HCT116 (cell line): ENCODE data around the gene ADGRB3. TPM values are rescaled to one million over a fixed set of nuclear protein-coding genes. Genes with fewer than 3 reads are reported as not detected.

Experiments used
- ATAC-seq: fragments of 200-7000 bp; cut with Tn5 transposase; 2 replicates; pipeline ENCODE4 v1.9.1; 2020; ENCODE audit warnings: mild to moderate bottlenecking, moderate library complexity
- BruUV-seq: library from RNA; stranded (reverse); fragments of 400-500 nt; replicated peaks from 2 replicates; lab custom pipeline; 2021; lab: Mats Ljungman, UMichigan
- CTCF ChIA-PET: fragments of 300-600 bp; sonication (Branson Sonifier 250); formaldehyde crosslinking; loops from one replicate; lab custom pipeline; 2021; ENCODE audit warnings: antibody characterized with exemption; lab: Charles Lee
- POLR2A ChIA-PET: fragments of 300-600, 350-600 bp; sonication (Branson Sonifier 250); formaldehyde crosslinking; loops from one replicate; lab custom pipeline; 2021; ENCODE audit warnings: antibody characterized with exemption; lab: Charles Lee
- RAD21 ChIA-PET, 2 experiments: fragments of 300-600 bp; sonication (Branson Sonifier 250); formaldehyde crosslinking; loops; one replicate each; lab custom pipeline; 2023; ENCODE audit warnings: low total read pairs in 2 of 2; ENCODE audit not compliant: uncharacterized antibody in 2 of 2, unreplicated experiment in 2 of 2, low non-redundant PET in 1 of 2; lab: Charles Lee
- DNase-seq: peaks from one replicate; pipeline ENCODE4 v3.0.0-alpha.2; 2010; ENCODE audit warnings: low read depth, low spot score
- H2AFZ ChIP-seq: fragments of 200-600 bp; shearing (Covaris generic), sonication (generic); 2 replicates; pipeline ENCODE4 v1.6.1; 2017; ENCODE audit warnings: low read depth, mixed run types, mixed read lengths, antibody characterized with exemption, low read length; ENCODE audit not compliant: poor library complexity, severe bottlenecking
- H3K27ac ChIP-seq: 2 replicates; pipeline ENCODE4 v1.5.1; 2012; ENCODE audit warnings: low read depth, low read length
- H3K27me3 ChIP-seq: fragments of 200-600 bp; sonication (generic); 2 replicates; pipeline ENCODE4 v1.6.1; 2016; ENCODE audit warnings: mixed run types, low read length, mixed read lengths; ENCODE audit not compliant: insufficient read depth
- H3K36me3 ChIP-seq, 2 experiments: fragments of 200-500 bp in 1 of 2; fragments of 200-600 bp in 1 of 2; sonication (Bioruptor generic) in 1 of 2; sonication (generic) in 1 of 2; 2 replicates each; pipeline versions ENCODE4 v1.5.1 to v1.6.1; 2014 to 2016; ENCODE audit warnings: low read length in 2 of 2, inconsistent platforms in 1 of 2, mixed read lengths in 1 of 2, mixed run types in 1 of 2; ENCODE audit not compliant: insufficient read depth in 2 of 2, control insufficient read depth in 1 of 2
- H3K4me1 ChIP-seq, 2 experiments: fragments of 200-600 bp in 1 of 2; sonication (generic) in 1 of 2; 2 replicates each; pipeline versions ENCODE4 v1.5.1 to v1.6.1; 2012 to 2017; ENCODE audit warnings: low read length in 2 of 2, inconsistent platforms in 1 of 2, mild to moderate bottlenecking in 1 of 2, mixed read lengths in 1 of 2, mixed run types in 1 of 2, moderate library complexity in 1 of 2; ENCODE audit not compliant: insufficient read depth in 2 of 2, control insufficient read depth in 1 of 2
- H3K4me2 ChIP-seq: fragments of 200-600 bp; sonication (generic); 2 replicates; pipeline ENCODE4 v1.6.1; 2017; ENCODE audit warnings: mixed run types, low read length, mixed read lengths
- H3K4me3 ChIP-seq, 2 experiments: fragments of 200-600 bp in 1 of 2; sonication (generic) in 1 of 2; replicated peaks in 1 of 2; 2 replicates each; pipeline ENCODE4 v1.5.1; 2011 to 2016; ENCODE audit warnings: low read length in 2 of 2, control low read depth in 1 of 2, low read depth in 1 of 2, mild to moderate bottlenecking in 1 of 2, mixed read lengths in 1 of 2, mixed run types in 1 of 2
- H3K79me2 ChIP-seq: fragments of 200-600 bp; sonication (generic); 2 replicates; pipeline ENCODE4 v1.6.1; 2017; ENCODE audit warnings: mild to moderate bottlenecking, mixed run types, low read length, moderate library complexity, mixed read lengths; ENCODE audit not compliant: insufficient read depth
- H3K9ac ChIP-seq: fragments of 200-600 bp; sonication (generic); 2 replicates; pipeline ENCODE4 v1.6.1; 2016; ENCODE audit warnings: low read length, mixed read lengths
- H3K9me2 ChIP-seq: fragments of 200-600 bp; sonication (generic), shearing (Covaris generic); 2 replicates; pipeline ENCODE4 v1.6.1; 2017; ENCODE audit warnings: mixed run types, mild to moderate bottlenecking, moderate library complexity; ENCODE audit not compliant: insufficient read depth
- H3K9me3 ChIP-seq, 2 experiments: fragments of 200-500 bp in 1 of 2; fragments of 200-600 bp in 1 of 2; sonication (Bioruptor generic) in 1 of 2; sonication (generic) in 1 of 2; 2 replicates each; pipeline ENCODE4 v1.6.1; 2014 to 2017; ENCODE audit warnings: low read length in 2 of 2, mixed read lengths in 2 of 2, inconsistent platforms in 1 of 2, low read depth in 1 of 2, mild to moderate bottlenecking in 1 of 2, mixed run types in 1 of 2, moderate library complexity in 1 of 2; ENCODE audit not compliant: control insufficient read depth in 1 of 2, insufficient read depth in 1 of 2
- H4K20me1 ChIP-seq: fragments of 200-600 bp; sonication (generic), shearing (Covaris generic); 2 replicates; pipeline ENCODE4 v1.6.1; 2017; ENCODE audit warnings: mixed run types, mild to moderate bottlenecking, moderate library complexity; ENCODE audit not compliant: insufficient read depth
- CBX3 ChIP-seq: IDR thresholded peaks from 2 replicates; pipeline ENCODE4 v1.6.1; 2012; ENCODE audit warnings: low read depth
- CEBPB ChIP-seq: IDR thresholded peaks from 2 replicates; pipeline ENCODE4 v1.6.1; 2012; ENCODE audit warnings: low read depth
- EGR1 ChIP-seq: IDR thresholded peaks from 2 replicates; pipeline ENCODE4 v1.6.1; 2012; ENCODE audit warnings: low read depth
- ELF1 ChIP-seq: IDR thresholded peaks from 2 replicates; pipeline ENCODE4 v1.6.1; 2012; ENCODE audit warnings: low read depth, borderline replicate concordance
- EZH2 ChIP-seq: fragments of 200-600 bp; sonication (generic); IDR thresholded peaks from 2 replicates; pipeline ENCODE4 v1.6.1; 2017; ENCODE audit warnings: antibody characterized with exemption, mixed run types
- EZH2phosphoT487 ChIP-seq: fragments of 200-600 bp; IDR thresholded peaks from 2 replicates; pipeline ENCODE4 v1.6.1; 2018; ENCODE audit warnings: antibody characterized with exemption, borderline replicate concordance
- POLR2AphosphoS5 ChIP-seq: IDR thresholded peaks from 2 replicates; pipeline ENCODE4 v1.6.1; 2011; ENCODE audit warnings: mild to moderate bottlenecking, low read depth, low read length, moderate library complexity
- RAD21 ChIP-seq: IDR thresholded peaks from 2 replicates; pipeline ENCODE4 v1.6.1; 2012; ENCODE audit warnings: low read depth, mild to moderate bottlenecking
- SIN3A ChIP-seq: IDR thresholded peaks from 2 replicates; pipeline ENCODE4 v1.6.1; 2012; ENCODE audit warnings: low read depth
- SP1 ChIP-seq: IDR thresholded peaks from 2 replicates; pipeline ENCODE4 v1.6.1; 2012; ENCODE audit warnings: low read depth
- SRF ChIP-seq: IDR thresholded peaks from 2 replicates; pipeline ENCODE4 v1.6.1; 2012; ENCODE audit warnings: low read depth
- TCF7L2 ChIP-seq: IDR thresholded peaks from 2 replicates; pipeline ENCODE4 v1.7.0; 2011; ENCODE audit warnings: borderline replicate concordance, inconsistent platforms; ENCODE audit not compliant: insufficient read depth, insufficient read length; ENCODE audit errors: extremely low read depth
- YY1 ChIP-seq: IDR thresholded peaks from 2 replicates; pipeline ENCODE4 v1.6.1; 2011; ENCODE audit warnings: low read length, low read depth, moderate library complexity, mild to moderate bottlenecking; ENCODE audit not compliant: insufficient replicate concordance; ENCODE audit errors: extremely low read depth
- ZNF274 ChIP-seq: fragments of 200-500 bp; sonication (Bioruptor generic); IDR thresholded peaks from 2 replicates; pipeline ENCODE4 v1.6.1; 2014; ENCODE audit warnings: mild to moderate bottlenecking, low read depth, low read length, inconsistent platforms
- intact Hi-C: fragments of 100-400 bp; cut with micrococcal nuclease; formaldehyde crosslinking; loops from 2 replicates; pipeline ENCODE4 v1.10.0; 2022
- total RNA-seq: library from RNA; stranded (reverse); gene quantifications from one replicate; pipeline ENCODE4 v1.2.1, GENCODE V29; 2021; ENCODE audit not compliant: unreplicated experiment
- TF ChIP-seq, protein P1 (sequence below): IDR thresholded peaks from 2 replicates; pipeline ENCODE4 v1.6.1; 2012
- TF ChIP-seq, protein P2 (sequence below): IDR thresholded peaks from 2 replicates; pipeline ENCODE4 v1.6.1; 2012; ENCODE audit warnings: low read depth
- TF ChIP-seq, protein P3 (sequence below), 3 experiments: fragments of 200-600 bp in 1 of 3; sonication (generic) in 1 of 3; IDR thresholded peaks in 2 of 3; conservative IDR thresholded peaks in 1 of 3; 2 replicates each; pipeline ENCODE4 v1.5.1; 2012 to 2017; ENCODE audit warnings: low read depth in 2 of 3, low read length in 2 of 3, antibody characterized with exemption in 1 of 3, borderline replicate concordance in 1 of 3, control low read depth in 1 of 3, mild to moderate bottlenecking in 1 of 3, mixed read lengths in 1 of 3, mixed run types in 1 of 3, moderate library complexity in 1 of 3; ENCODE audit not compliant: insufficient read depth in 1 of 3
- TF ChIP-seq, protein P4 (sequence below): IDR thresholded peaks from 2 replicates; pipeline ENCODE4 v1.6.1; 2012

ADGRB3 gene
- total RNA-seq, 1 experiment from 2014 or later = not detected

DNA sequence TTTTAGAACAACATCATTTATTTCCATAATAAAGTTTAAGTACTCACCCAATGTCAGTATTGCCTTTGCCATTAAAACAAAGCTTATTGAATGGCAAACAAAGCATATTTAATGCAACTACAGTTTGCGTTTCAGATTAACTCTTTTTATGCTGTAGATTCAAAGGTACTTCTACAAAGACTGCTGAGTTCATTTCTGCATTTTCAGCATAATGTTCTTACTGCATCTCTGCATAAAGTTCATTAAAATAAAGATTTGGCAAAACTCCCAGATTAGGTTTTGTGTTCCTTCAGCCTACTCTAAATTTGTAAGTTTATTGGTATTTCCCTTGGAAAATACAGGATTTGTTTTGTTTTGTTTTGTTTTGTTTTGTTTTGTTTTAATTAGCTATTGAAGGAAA lies 359.4 kb downstream of the ADGRB3 start:
- Histone ChIP-seq H3K4me1 (no peaks in the 10 kb centered on the region), H4K20me1 (no peaks in the 10 kb centered on the region), H3K9me2 (no peaks in the 10 kb centered on the region), H3K4me3 (no peak overlapping the region), H3K9ac (no peak overlapping the region), H3K36me3 (no peaks in the 10 kb centered on the region), H3K4me2 (no peak overlapping the region), H3K9me3 (peaks cover 0 to 13% of the 10 kb centered on the region in 2 experiments; a peak in 2 of 4 replicates), H2AFZ (no peak overlapping the region), H3K27me3 (no peaks in the 10 kb centered on the region), H3K27ac (no peak overlapping the region)
- ChIA-PET CTCF (no interaction called here), RAD21 (no interaction called here), POLR2A (no interaction called here)
- DNase-seq = no peak
- intact Hi-C loops = no loop called here
- BruUV-seq = no TSS peak
- TF ChIP-seq TCF7L2 = no peak
- no peak for TF ChIP-seq SIN3A
- TF ChIP-seq, protein P1, sequence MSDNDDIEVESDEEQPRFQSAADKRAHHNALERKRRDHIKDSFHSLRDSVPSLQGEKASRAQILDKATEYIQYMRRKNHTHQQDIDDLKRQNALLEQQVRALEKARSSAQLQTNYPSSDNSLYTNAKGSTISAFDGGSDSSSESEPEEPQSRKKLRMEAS = no peak
- TF ChIP-seq SP1 = no peak
- TF ChIP-seq RAD21 = no peak
- TF ChIP-seq ELF1 = no peak
- TF ChIP-seq, protein P2, sequence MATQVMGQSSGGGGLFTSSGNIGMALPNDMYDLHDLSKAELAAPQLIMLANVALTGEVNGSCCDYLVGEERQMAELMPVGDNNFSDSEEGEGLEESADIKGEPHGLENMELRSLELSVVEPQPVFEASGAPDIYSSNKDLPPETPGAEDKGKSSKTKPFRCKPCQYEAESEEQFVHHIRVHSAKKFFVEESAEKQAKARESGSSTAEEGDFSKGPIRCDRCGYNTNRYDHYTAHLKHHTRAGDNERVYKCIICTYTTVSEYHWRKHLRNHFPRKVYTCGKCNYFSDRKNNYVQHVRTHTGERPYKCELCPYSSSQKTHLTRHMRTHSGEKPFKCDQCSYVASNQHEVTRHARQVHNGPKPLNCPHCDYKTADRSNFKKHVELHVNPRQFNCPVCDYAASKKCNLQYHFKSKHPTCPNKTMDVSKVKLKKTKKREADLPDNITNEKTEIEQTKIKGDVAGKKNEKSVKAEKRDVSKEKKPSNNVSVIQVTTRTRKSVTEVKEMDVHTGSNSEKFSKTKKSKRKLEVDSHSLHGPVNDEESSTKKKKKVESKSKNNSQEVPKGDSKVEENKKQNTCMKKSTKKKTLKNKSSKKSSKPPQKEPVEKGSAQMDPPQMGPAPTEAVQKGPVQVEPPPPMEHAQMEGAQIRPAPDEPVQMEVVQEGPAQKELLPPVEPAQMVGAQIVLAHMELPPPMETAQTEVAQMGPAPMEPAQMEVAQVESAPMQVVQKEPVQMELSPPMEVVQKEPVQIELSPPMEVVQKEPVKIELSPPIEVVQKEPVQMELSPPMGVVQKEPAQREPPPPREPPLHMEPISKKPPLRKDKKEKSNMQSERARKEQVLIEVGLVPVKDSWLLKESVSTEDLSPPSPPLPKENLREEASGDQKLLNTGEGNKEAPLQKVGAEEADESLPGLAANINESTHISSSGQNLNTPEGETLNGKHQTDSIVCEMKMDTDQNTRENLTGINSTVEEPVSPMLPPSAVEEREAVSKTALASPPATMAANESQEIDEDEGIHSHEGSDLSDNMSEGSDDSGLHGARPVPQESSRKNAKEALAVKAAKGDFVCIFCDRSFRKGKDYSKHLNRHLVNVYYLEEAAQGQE = no peak
- TF ChIP-seq POLR2AphosphoS5 = no peak
- no peak for TF ChIP-seq CBX3
- TF ChIP-seq EZH2 = no peak
- no peak for TF ChIP-seq EGR1
- TF ChIP-seq SRF = no peak
- TF ChIP-seq, protein P3, sequence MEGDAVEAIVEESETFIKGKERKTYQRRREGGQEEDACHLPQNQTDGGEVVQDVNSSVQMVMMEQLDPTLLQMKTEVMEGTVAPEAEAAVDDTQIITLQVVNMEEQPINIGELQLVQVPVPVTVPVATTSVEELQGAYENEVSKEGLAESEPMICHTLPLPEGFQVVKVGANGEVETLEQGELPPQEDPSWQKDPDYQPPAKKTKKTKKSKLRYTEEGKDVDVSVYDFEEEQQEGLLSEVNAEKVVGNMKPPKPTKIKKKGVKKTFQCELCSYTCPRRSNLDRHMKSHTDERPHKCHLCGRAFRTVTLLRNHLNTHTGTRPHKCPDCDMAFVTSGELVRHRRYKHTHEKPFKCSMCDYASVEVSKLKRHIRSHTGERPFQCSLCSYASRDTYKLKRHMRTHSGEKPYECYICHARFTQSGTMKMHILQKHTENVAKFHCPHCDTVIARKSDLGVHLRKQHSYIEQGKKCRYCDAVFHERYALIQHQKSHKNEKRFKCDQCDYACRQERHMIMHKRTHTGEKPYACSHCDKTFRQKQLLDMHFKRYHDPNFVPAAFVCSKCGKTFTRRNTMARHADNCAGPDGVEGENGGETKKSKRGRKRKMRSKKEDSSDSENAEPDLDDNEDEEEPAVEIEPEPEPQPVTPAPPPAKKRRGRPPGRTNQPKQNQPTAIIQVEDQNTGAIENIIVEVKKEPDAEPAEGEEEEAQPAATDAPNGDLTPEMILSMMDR (IDR thresholded peaks at IDR 0.05 in 2 of 3, conservative IDR thresholded peaks at IDR 0.05 in 1 of 3; ENCODE audit: borderline replicate concordance in 1 of 3, insufficient read depth in 1 of 3, low read depth in 2 of 3, low read length in 2 of 3) = no peak
- TF ChIP-seq EZH2phosphoT487 = no peak
- no peak for TF ChIP-seq YY1
- TF ChIP-seq, protein P4, sequence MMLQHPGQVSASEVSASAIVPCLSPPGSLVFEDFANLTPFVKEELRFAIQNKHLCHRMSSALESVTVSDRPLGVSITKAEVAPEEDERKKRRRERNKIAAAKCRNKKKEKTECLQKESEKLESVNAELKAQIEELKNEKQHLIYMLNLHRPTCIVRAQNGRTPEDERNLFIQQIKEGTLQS = no peak
- TF ChIP-seq ZNF274 = no peak
- no peak for TF ChIP-seq CEBPB
- TF ChIP-seq, all 23 proteins: peak for 0
- no peaks in the 10 kb centered on the region for H3K79me2 ChIP-seq
- no peak for ATAC-seq
